ENCODE results near the gene RFC3. TPM values are rescaled to one million over a fixed set of nuclear protein-coding genes. Genes with fewer than 3 reads are reported as not detected.

Gene RFC3
- total RNA-seq, 1 experiment from 2014 or later, result 38.2 TPM

GRCh38 chr13:33838647-33839046 lies 20.7 kb downstream of the RFC3 start:
- POLR2A ChIA-PET, result no interaction called here
- RAD21 ChIA-PET (ENCODE audit: low non-redundant PET in 1 of 2, low total read pairs in 2 of 2, uncharacterized antibody in 2 of 2, unreplicated experiment in 2 of 2), result no interaction called here
- no peaks in the 10 kb centered on the region for H3K27me3 ChIP-seq (ENCODE audit: insufficient read depth, low read length)
- H3K4me2 ChIP-seq (ENCODE audit: low read length), result no peak overlapping the region
- no peak overlapping the region for H3K4me3 ChIP-seq (replicated peaks in 1 of 2; ENCODE audit: low read depth in 1 of 2, low read length in 2 of 2)
- BruUV-seq (replicated peaks), result no TSS peak
- H3K9me2 ChIP-seq (ENCODE audit: insufficient read depth), result no peaks in the 10 kb centered on the region
- H3K27ac ChIP-seq (ENCODE audit: low read depth, low read length), result no peak overlapping the region
- DNase-seq (ENCODE audit: low read depth, low spot score), result no peak
- no peaks in the 10 kb centered on the region for H3K4me1 ChIP-seq (ENCODE audit: control insufficient read depth in 1 of 2, insufficient read depth in 2 of 2, low read length in 2 of 2)
- peaks cover 3% of the 10 kb centered on the region; the same call in 1 of the 2 replicates for H4K20me1 ChIP-seq (ENCODE audit: insufficient read depth)
- no peak overlapping the region for H2AFZ ChIP-seq (ENCODE audit: low read depth, low read length, poor library complexity, severe bottlenecking)
- CTCF ChIA-PET, result no interaction called here
- intact Hi-C loops (cut with micrococcal nuclease), result no loop called here
- H3K9me3 ChIP-seq (ENCODE audit: control insufficient read depth in 1 of 2, insufficient read depth in 1 of 2, low read depth in 1 of 2, low read length in 2 of 2), result no peaks in the 10 kb centered on the region
- TF ChIP-seq TCF7L2 (IDR thresholded peaks at IDR 0.05; ENCODE audit: borderline replicate concordance, extremely low read depth, insufficient read depth, insufficient read length) (no peak), ATF3 (IDR thresholded peaks at IDR 0.05) (no peak), ZNF274 (IDR thresholded peaks at IDR 0.05; ENCODE audit: low read depth, low read length) (no peak), CTCF (IDR thresholded peaks at IDR 0.05 in 2 of 3, conservative IDR thresholded peaks at IDR 0.05 in 1 of 3; ENCODE audit: borderline replicate concordance in 1 of 3, insufficient read depth in 1 of 3, low read depth in 2 of 3, low read length in 2 of 3) (no peak), MAX (IDR thresholded peaks at IDR 0.05) (no peak), ELF1 (IDR thresholded peaks at IDR 0.05; ENCODE audit: borderline replicate concordance, low read depth) (no peak), JUND (IDR thresholded peaks at IDR 0.05) (no peak), CBX3 (IDR thresholded peaks at IDR 0.05; ENCODE audit: low read depth) (no peak), YY1 (IDR thresholded peaks at IDR 0.05; ENCODE audit: extremely low read depth, insufficient replicate concordance, low read depth, low read length) (no peak), EGR1 (IDR thresholded peaks at IDR 0.05; ENCODE audit: low read depth) (no peak), POLR2A (IDR thresholded peaks at IDR 0.05; ENCODE audit: borderline replicate concordance, extremely low read depth, insufficient read depth, insufficient read length) (no peak), SP1 (IDR thresholded peaks at IDR 0.05; ENCODE audit: low read depth) (no peak), POLR2AphosphoS5 (IDR thresholded peaks at IDR 0.05; ENCODE audit: low read depth, low read length) (no peak), REST (IDR thresholded peaks at IDR 0.05; ENCODE audit: low read depth) (no peak), RAD21 (IDR thresholded peaks at IDR 0.05; ENCODE audit: low read depth) (no peak)
- no peak for ATAC-seq
- H3K36me3 ChIP-seq (ENCODE audit: control insufficient read depth in 1 of 2, insufficient read depth in 2 of 2, low read length in 2 of 2), result peaks cover 26 to 40% of the 10 kb centered on the region in 2 experiments
- peaks cover 28% of the 10 kb centered on the region for H3K79me2 ChIP-seq (ENCODE audit: insufficient read depth, low read length)
- H3K9ac ChIP-seq (ENCODE audit: low read length), result no peak overlapping the region
